Muscle layer of duodenum (tissue), 2 donors: Measurements from ENCODE around the gene RFLNA.
A peak's percentile ranks its signal among the peaks of the same experiment; 100 is the strongest.

Experiments
- H3K27ac ChIP-seq: one replicate; pipeline ENCODE4 v1.7.0; 2013; ENCODE audit warnings: mild to moderate bottlenecking, low read length
- H3K27me3 ChIP-seq: one replicate; pipeline ENCODE4 v1.7.0; 2013; ENCODE audit warnings: low read depth, mild to moderate bottlenecking, control low read depth, low read length
- H3K36me3 ChIP-seq, 2 donors: one replicate each; pipeline ENCODE4 v1.7.0; 2013; ENCODE audit warnings: low read length in 2 of 2, control low read depth in 1 of 2, mild to moderate bottlenecking in 1 of 2; ENCODE audit not compliant: insufficient read depth in 2 of 2, control insufficient read depth in 1 of 2
- H3K4me1 ChIP-seq, 2 donors: one replicate each; pipeline ENCODE4 v1.7.0; 2013; ENCODE audit warnings: low read length in 2 of 2, mild to moderate bottlenecking in 2 of 2, control low read depth in 1 of 2, moderate library complexity in 1 of 2; ENCODE audit not compliant: insufficient read depth in 2 of 2, control insufficient read depth in 1 of 2
- H3K4me3 ChIP-seq, 2 donors: one replicate each; pipeline ENCODE4 v1.7.0; 2013; ENCODE audit warnings: low read length in 2 of 2, low read depth in 1 of 2, mild to moderate bottlenecking in 1 of 2
- H3K9me3 ChIP-seq, 2 donors: one replicate each; pipeline ENCODE4 v1.7.0; 2013; ENCODE audit warnings: low read length in 2 of 2, control low read depth in 1 of 2, mild to moderate bottlenecking in 1 of 2; ENCODE audit not compliant: control insufficient read depth in 1 of 2
- donor health status: healthy.

RFLNA gene

GRCh38 chr12:124284368-124284767, 10.5 kb upstream of the RFLNA start:
- Histone ChIP-seq H3K4me1 (peaks cover 0 to 7% of the 10 kb centered on the region in 2 donors), H3K4me3 (no peak overlapping the region), H3K27ac (no peak overlapping the region), H3K27me3 (no peaks in the 10 kb centered on the region), H3K9me3 (peaks cover 7 to 9% of the 10 kb centered on the region in 2 donors), H3K36me3 (no peaks in the 10 kb centered on the region)

- Histone ChIP-seq H3K4me3 (no peak overlapping the region), H3K27me3 (no peaks in the 10 kb centered on the region), H3K36me3 (no peaks in the 10 kb centered on the region), H3K27ac (no peak overlapping the region), H3K9me3 (peaks cover 7 to 9% of the 10 kb centered on the region in 2 donors), H3K4me1 (peaks cover 0 to 13% of the 10 kb centered on the region in 2 donors)
Observed at GRCh38 chr12:124286414-124286813, 8.5 kb upstream of the RFLNA start.

- peaks cover 0 to 13% of the 10 kb centered on the region in 2 donors for H3K4me1 ChIP-seq
- H3K36me3 ChIP-seq = no peaks in the 10 kb centered on the region
- H3K4me3 ChIP-seq = no peak overlapping the region
- peaks cover 7 to 9% of the 10 kb centered on the region in 2 donors for H3K9me3 ChIP-seq
- no peaks in the 10 kb centered on the region for H3K27me3 ChIP-seq
- no peak overlapping the region for H3K27ac ChIP-seq
Observed at GRCh38 chr12:124286971-124287370, 7.9 kb upstream of the RFLNA start.

- Histone ChIP-seq H3K9me3 (peaks cover 0 to 1% of the 10 kb centered on the region in 2 donors), H3K27ac (no peak overlapping the region), H3K4me3 (peak overlapping the region in 1 of 2 donors; percentile 9)
Observed at GRCh38 chr12:124289634-124290600, 5.0 kb upstream of the RFLNA start.

GRCh38 chr12:124292385-124292784, 2.5 kb upstream of the RFLNA start:
- Histone ChIP-seq H3K27ac (no peak overlapping the region), H3K9me3 (no peaks in the 10 kb centered on the region), H3K4me3 (no peak overlapping the region), H3K36me3 (no peaks in the 10 kb centered on the region), H3K4me1 (peaks cover 0 to 36% of the 10 kb centered on the region in 2 donors), H3K27me3 (no peaks in the 10 kb centered on the region)

More at GRCh38 chr12:124289634-124290600, 5.0 kb upstream of the RFLNA start:
- Histone ChIP-seq H3K4me1 (peaks cover 0 to 18% of the 10 kb centered on the region in 2 donors), H3K36me3 (no peaks in the 10 kb centered on the region), H3K27me3 (no peaks in the 10 kb centered on the region)

- Histone ChIP-seq H3K27ac (no peak overlapping the region), H3K27me3 (no peaks in the 10 kb centered on the region), H3K4me3 (no peak overlapping the region), H3K4me1 (peaks cover 0 to 36% of the 10 kb centered on the region in 2 donors), H3K9me3 (no peaks in the 10 kb centered on the region), H3K36me3 (no peaks in the 10 kb centered on the region)
Observed at GRCh38 chr12:124293286-124294003, 1.4 kb upstream of the RFLNA start.

- Histone ChIP-seq H3K27ac (peak overlapping the region; percentile 23), H3K9me3 (no peaks in the 10 kb centered on the region), H3K36me3 (no peaks in the 10 kb centered on the region), H3K4me1 (peaks cover 0 to 23% of the 10 kb centered on the region in 2 donors), H3K4me3 (peak overlapping the region in 1 of 2 donors; percentile 58), H3K27me3 (no peaks in the 10 kb centered on the region)
Observed at GRCh38 chr12:124295431-124296058, 652 bp downstream of the RFLNA start.

- H3K27ac ChIP-seq = no peak overlapping the region
- no peaks in the 10 kb centered on the region for H3K36me3 ChIP-seq
- peak overlapping the region in 1 of 2 donors; percentile 30 for H3K4me3 ChIP-seq
- H3K9me3 ChIP-seq = no peaks in the 10 kb centered on the region
- peaks cover 0 to 23% of the 10 kb centered on the region in 2 donors for H3K4me1 ChIP-seq
- no peaks in the 10 kb centered on the region for H3K27me3 ChIP-seq
Observed at GRCh38 chr12:124296295-124296915, 1.5 kb downstream of the RFLNA start.

GRCh38 chr12:124296916-124297351, 2.0 kb downstream of the RFLNA start:
- no peaks in the 10 kb centered on the region for H3K27me3 ChIP-seq
- H3K9me3 ChIP-seq = no peaks in the 10 kb centered on the region
- H3K4me3 ChIP-seq = peak overlapping the region in 1 of 2 donors; percentile 30
- H3K27ac ChIP-seq = peak overlapping the region; percentile 62
- H3K4me1 ChIP-seq = peaks cover 0 to 23% of the 10 kb centered on the region in 2 donors
- no peaks in the 10 kb centered on the region for H3K36me3 ChIP-seq

GRCh38 chr12:124297389-124297788, 2.5 kb downstream of the RFLNA start:
- Histone ChIP-seq H3K36me3 (no peaks in the 10 kb centered on the region), H3K4me1 (peaks cover 0 to 23% of the 10 kb centered on the region in 2 donors), H3K4me3 (peak overlapping the region in 1 of 2 donors; percentile 30), H3K27me3 (no peaks in the 10 kb centered on the region), H3K27ac (peak overlapping the region; percentile 62), H3K9me3 (no peaks in the 10 kb centered on the region)
